GM18951 (cell line): ENCODE data around the gene OARD1.

ENCODE experiments used
- POLR2A ChIP-seq: IDR thresholded peaks from 4 replicates; pipeline ENCODE4 v1.6.1; 2011; ENCODE audit warnings: mild to moderate bottlenecking; ENCODE audit not compliant: insufficient read length, insufficient read depth; ENCODE audit errors: extremely low read depth
- in situ Hi-C: fragments of 300-500 bp; cut with MboI; formaldehyde crosslinking; loops from one replicate; pipeline ENCODE4 v1.12.0; 2022; ENCODE audit warnings: low sequenced_read_pairs, mixed read lengths, inconsistent platforms; ENCODE audit not compliant: unreplicated experiment

Gene OARD1

GRCh38 chr6:41014780-41015179 lies 57.4 kb downstream of the OARD1 start:
- in situ Hi-C loops = no loop called here
- no peak for TF ChIP-seq POLR2A
